Neural progenitor cell (in vitro differentiated cells): ENCODE measurements around the gene PPM1N. TPM values are rescaled to one million over a fixed set of nuclear protein-coding genes. Genes with fewer than 3 reads are reported as not detected.

Experiments used
- DNase-seq: peaks from one replicate; pipeline ENCODE4 v3.0.0-alpha.2; 2016; ENCODE audit warnings: low spot score
- H2AFZ ChIP-seq: fragments of 200-600 bp; sonication (generic); replicated peaks from 2 replicates; pipeline ENCODE4 v1.6.1; 2016; ENCODE audit warnings: antibody characterized with exemption
- H3F3A ChIP-seq: fragments of 200-600 bp; sonication (generic); 2 replicates; pipeline ENCODE4 v1.6.1; 2016; ENCODE audit warnings: antibody characterized with exemption, low read depth
- H3K27ac ChIP-seq: fragments of 200-600 bp; sonication (generic); 2 replicates; pipeline ENCODE4 v1.5.1; 2016; ENCODE audit warnings: mild to moderate bottlenecking
- H3K27me3 ChIP-seq: fragments of 200-600 bp; sonication (generic); 2 replicates; pipeline ENCODE4 v1.6.1; 2016; ENCODE audit warnings: mild to moderate bottlenecking, moderate library complexity
- H3K36me3 ChIP-seq: fragments of 200-600 bp; sonication (generic); 2 replicates; pipeline ENCODE4 v1.5.1; 2016
- H3K4me1 ChIP-seq: fragments of 200-600 bp; sonication (generic); 2 replicates; pipeline ENCODE4 v1.6.1; 2016; ENCODE audit warnings: mixed run types
- H3K4me2 ChIP-seq: fragments of 200-600 bp; sonication (generic); 2 replicates; pipeline ENCODE4 v1.6.1; 2016
- H3K4me3 ChIP-seq: fragments of 200-600 bp; sonication (generic); 2 replicates; pipeline ENCODE4 v1.5.1; 2016
- H3K79me2 ChIP-seq: fragments of 200-600 bp; sonication (generic); 2 replicates; pipeline ENCODE4 v1.6.1; 2016; ENCODE audit warnings: low read depth
- H3K9ac ChIP-seq: fragments of 200-600 bp; sonication (generic); 2 replicates; pipeline ENCODE4 v1.6.1; 2016
- H3K9me3 ChIP-seq: fragments of 200-600 bp; sonication (generic); 2 replicates; pipeline ENCODE4 v1.5.1; 2016; ENCODE audit warnings: low read depth
- H4K20me1 ChIP-seq: fragments of 200-600 bp; sonication (generic); 2 replicates; pipeline ENCODE4 v1.6.1; 2016; ENCODE audit warnings: low read depth
- H3K27ac Mint-ChIP-seq: 3 replicates; pipeline ENCODE4 v1.8.0; 2021; ENCODE audit warnings: mixed read lengths
- H3K27me3 Mint-ChIP-seq: 2 replicates; pipeline ENCODE4 v1.8.0; 2022; ENCODE audit warnings: low read depth, mild to moderate bottlenecking, inconsistent platforms, moderate library complexity, mixed read lengths; ENCODE audit not compliant: insufficient read depth
- H3K36me3 Mint-ChIP-seq: 3 replicates; pipeline ENCODE4 v1.8.0; 2021; ENCODE audit warnings: mixed read lengths
- H3K4me1 Mint-ChIP-seq: 3 replicates; pipeline ENCODE4 v1.8.0; 2021; ENCODE audit warnings: mixed read lengths
- H3K4me3 Mint-ChIP-seq: 3 replicates; pipeline ENCODE4 v1.8.0; 2021; ENCODE audit warnings: mild to moderate bottlenecking, moderate library complexity, mixed read lengths
- H3K9me3 Mint-ChIP-seq: 3 replicates; pipeline ENCODE4 v1.8.0; 2020; ENCODE audit warnings: mixed read lengths
- EZH2 ChIP-seq: fragments of 200-600 bp; sonication (generic); IDR thresholded peaks from 2 replicates; pipeline ENCODE4 v1.6.1; 2017; ENCODE audit warnings: antibody characterized with exemption, mild to moderate bottlenecking, moderate library complexity
- EZH2phosphoT487 ChIP-seq: fragments of 200-600 bp; sonication (generic); IDR thresholded peaks from 2 replicates; pipeline ENCODE4 v1.6.1; 2017; ENCODE audit warnings: antibody characterized with exemption
- total RNA-seq: library from RNA; depleted of rRNA; stranded (reverse); fragments of >200 nt; gene quantifications from 2 replicates; pipeline ENCODE4 v1.2.3, GENCODE V29; 2015; ENCODE audit warnings: low replicate concordance
- TF ChIP-seq, protein P1 (sequence below): fragments of 200-600 bp; sonication (generic); IDR thresholded peaks from 2 replicates; pipeline ENCODE4 v1.5.1; 2017; ENCODE audit warnings: antibody characterized with exemption, mild to moderate bottlenecking

Gene PPM1N
- total RNA-seq, 1 donor from 2014 or later: 2.4 TPM

GRCh38 chr19:45478454-45479238 lies 19.6 kb upstream of the PPM1N start:
- peaks cover 34% of the 10 kb centered on the region for H3K27me3 Mint-ChIP-seq
- Histone ChIP-seq H4K20me1 (no peaks in the 10 kb centered on the region), H3K4me1 (no peaks in the 10 kb centered on the region), H3K9me3 (no peaks in the 10 kb centered on the region), H3F3A (peaks cover 20% of the 10 kb centered on the region), H2AFZ (peak overlapping the region; percentile 92), H3K27me3 (peaks cover 7% of the 10 kb centered on the region), H3K36me3 (no peaks in the 10 kb centered on the region), H3K4me2 (peak overlapping the region; percentile 78), H3K4me3 (peak overlapping the region; percentile 67), H3K79me2 (no peaks in the 10 kb centered on the region), H3K27ac (peak overlapping the region; percentile 98), H3K9ac (peak overlapping the region; percentile 89)
- H3K36me3 Mint-ChIP-seq: no peaks in the 10 kb centered on the region
- H3K27ac Mint-ChIP-seq: peak overlapping the region; percentile 100
- peaks cover 4% of the 10 kb centered on the region for H3K9me3 Mint-ChIP-seq
- peak; percentile 93 for DNase-seq
- peak overlapping the region; percentile 78 for H3K4me3 Mint-ChIP-seq
- H3K4me1 Mint-ChIP-seq: peaks cover 12% of the 10 kb centered on the region
- no peak for TF ChIP-seq EZH2
- TF ChIP-seq, protein P1, sequence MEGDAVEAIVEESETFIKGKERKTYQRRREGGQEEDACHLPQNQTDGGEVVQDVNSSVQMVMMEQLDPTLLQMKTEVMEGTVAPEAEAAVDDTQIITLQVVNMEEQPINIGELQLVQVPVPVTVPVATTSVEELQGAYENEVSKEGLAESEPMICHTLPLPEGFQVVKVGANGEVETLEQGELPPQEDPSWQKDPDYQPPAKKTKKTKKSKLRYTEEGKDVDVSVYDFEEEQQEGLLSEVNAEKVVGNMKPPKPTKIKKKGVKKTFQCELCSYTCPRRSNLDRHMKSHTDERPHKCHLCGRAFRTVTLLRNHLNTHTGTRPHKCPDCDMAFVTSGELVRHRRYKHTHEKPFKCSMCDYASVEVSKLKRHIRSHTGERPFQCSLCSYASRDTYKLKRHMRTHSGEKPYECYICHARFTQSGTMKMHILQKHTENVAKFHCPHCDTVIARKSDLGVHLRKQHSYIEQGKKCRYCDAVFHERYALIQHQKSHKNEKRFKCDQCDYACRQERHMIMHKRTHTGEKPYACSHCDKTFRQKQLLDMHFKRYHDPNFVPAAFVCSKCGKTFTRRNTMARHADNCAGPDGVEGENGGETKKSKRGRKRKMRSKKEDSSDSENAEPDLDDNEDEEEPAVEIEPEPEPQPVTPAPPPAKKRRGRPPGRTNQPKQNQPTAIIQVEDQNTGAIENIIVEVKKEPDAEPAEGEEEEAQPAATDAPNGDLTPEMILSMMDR: peak; percentile 97
- no peak for TF ChIP-seq EZH2phosphoT487

- DNase-seq: no peak
- H3K27ac Mint-ChIP-seq: no peak overlapping the region
- no peaks in the 10 kb centered on the region for H3K36me3 Mint-ChIP-seq
- H3K79me2 ChIP-seq: no peaks in the 10 kb centered on the region
- peaks cover 2% of the 10 kb centered on the region for H3K9me3 Mint-ChIP-seq
- H3K27me3 ChIP-seq: no peaks in the 10 kb centered on the region
- no peaks in the 10 kb centered on the region for H4K20me1 ChIP-seq
- H3K36me3 ChIP-seq: no peaks in the 10 kb centered on the region
- H3K4me1 ChIP-seq: no peaks in the 10 kb centered on the region
- no peak overlapping the region for H3K4me3 ChIP-seq
- H3K9ac ChIP-seq: no peak overlapping the region
- H3K4me1 Mint-ChIP-seq: peaks cover 8% of the 10 kb centered on the region
- TF ChIP-seq, protein P1: no peak
- no peak for TF ChIP-seq EZH2phosphoT487
- no peak for TF ChIP-seq EZH2
- H3K4me3 Mint-ChIP-seq: no peak overlapping the region
- peaks cover 14% of the 10 kb centered on the region for H3K27me3 Mint-ChIP-seq
- no peaks in the 10 kb centered on the region for H3K9me3 ChIP-seq
- H3K4me2 ChIP-seq: no peak overlapping the region
- no peak overlapping the region for H3K27ac ChIP-seq
- H2AFZ ChIP-seq: no peak overlapping the region
- peaks cover 23% of the 10 kb centered on the region for H3F3A ChIP-seq
Observed at GRCh38 chr19:45483033-45483432, 15.2 kb upstream of the PPM1N start.

- DNase-seq: peak; percentile 0
- no peaks in the 10 kb centered on the region for H4K20me1 ChIP-seq
- no peak overlapping the region for H3K27ac ChIP-seq
- H3K4me1 ChIP-seq: no peaks in the 10 kb centered on the region
- H3K79me2 ChIP-seq: no peaks in the 10 kb centered on the region
- no peaks in the 10 kb centered on the region for H3K36me3 Mint-ChIP-seq
- H3K9me3 ChIP-seq: no peaks in the 10 kb centered on the region
- no peak overlapping the region for H3K4me3 ChIP-seq
- peaks cover 14% of the 10 kb centered on the region for H3K27me3 Mint-ChIP-seq
- H3K9me3 Mint-ChIP-seq: peaks cover 2% of the 10 kb centered on the region
- H3F3A ChIP-seq: peaks cover 11% of the 10 kb centered on the region
- no peak overlapping the region for H3K9ac ChIP-seq
- H2AFZ ChIP-seq: no peak overlapping the region
- peaks cover 7% of the 10 kb centered on the region for H3K4me1 Mint-ChIP-seq
- H3K27ac Mint-ChIP-seq: peak overlapping the region; percentile 22
- H3K36me3 ChIP-seq: no peaks in the 10 kb centered on the region
- H3K27me3 ChIP-seq: no peaks in the 10 kb centered on the region
- H3K4me3 Mint-ChIP-seq: peak overlapping the region; percentile 93
- TF ChIP-seq, protein P1: no peak
- TF ChIP-seq EZH2phosphoT487 (no peak), EZH2 (no peak)
- no peak overlapping the region for H3K4me2 ChIP-seq
Observed at GRCh38 chr19:45484273-45484945, 13.8 kb upstream of the PPM1N start.
